ENCODE data around the gene TTLL11.
A peak's percentile ranks its signal among the peaks of the same experiment; 100 is the strongest.
"Not testable (repeated sequence)": the region's sequence is repeated elsewhere in the genome, so short reads cannot be mapped to it uniquely, and the experiment has no call there.

Gene TTLL11

DNA sequence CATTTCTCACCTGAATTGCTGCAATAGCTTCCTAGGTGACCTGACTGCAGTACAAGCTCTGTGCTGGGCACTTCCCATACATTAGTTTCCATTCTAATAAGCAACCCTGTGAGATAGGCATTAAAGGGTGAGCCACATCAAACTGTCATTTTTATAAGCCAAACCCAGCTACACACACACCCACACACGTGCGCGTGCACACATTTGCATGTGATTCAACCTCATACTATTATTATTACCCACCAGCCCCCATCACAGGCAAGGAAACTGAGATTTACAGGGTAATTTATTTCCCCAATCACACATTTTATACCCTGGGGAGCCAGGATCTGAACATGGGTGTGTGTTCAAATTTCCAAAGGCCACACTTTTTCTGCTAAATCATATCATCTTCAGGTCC, 93.6 kb downstream of the TTLL11 start:
- DNase-seq = no peak

DNA sequence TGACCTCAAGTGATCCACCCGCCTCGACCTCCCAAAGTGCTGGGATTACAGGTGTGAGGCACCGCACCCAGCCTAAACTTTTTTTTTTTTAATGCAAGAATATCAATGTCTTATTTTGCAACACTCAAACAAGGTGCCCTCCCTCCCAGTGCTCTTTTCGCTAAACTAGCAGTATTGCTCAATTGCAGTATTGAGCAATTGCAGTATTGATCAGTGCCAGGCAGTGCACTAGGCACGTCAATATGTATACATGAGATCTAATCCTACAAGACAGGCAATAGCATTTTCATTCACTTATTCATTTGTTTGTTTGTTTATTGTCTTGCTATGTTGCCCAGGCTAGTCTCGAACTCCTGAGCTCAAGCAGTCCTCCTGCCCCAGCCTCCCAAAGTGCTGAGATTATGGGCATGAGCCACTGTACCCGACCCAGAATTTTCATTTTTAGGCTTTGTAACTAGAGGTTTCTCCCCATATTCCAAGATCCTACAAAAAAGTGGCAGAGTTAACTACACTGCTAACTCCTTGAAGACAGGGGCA, 94.5 kb downstream of the TTLL11 start:
- DNase-seq = no peak

DNA sequence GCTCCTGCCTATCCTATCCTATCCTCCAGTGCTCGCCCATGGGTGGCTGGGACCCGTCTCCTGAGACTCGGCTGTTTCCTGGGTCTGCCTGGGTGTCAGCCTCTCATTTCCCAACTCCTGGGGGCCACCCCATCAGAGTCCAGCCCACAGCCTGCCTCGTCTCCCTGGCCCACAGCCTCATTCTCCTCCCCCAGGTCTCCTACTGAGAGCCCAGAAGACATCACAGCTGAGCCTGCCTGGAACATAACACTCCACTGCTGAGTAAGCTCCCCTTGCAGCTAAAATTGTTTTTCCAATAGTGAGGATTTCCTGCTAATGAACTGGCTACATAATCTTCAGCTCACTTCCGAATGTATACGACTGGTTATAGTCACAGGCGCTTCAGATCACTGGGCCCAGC, 95.3 kb downstream of the TTLL11 start:
- no peak for DNase-seq

DNA sequence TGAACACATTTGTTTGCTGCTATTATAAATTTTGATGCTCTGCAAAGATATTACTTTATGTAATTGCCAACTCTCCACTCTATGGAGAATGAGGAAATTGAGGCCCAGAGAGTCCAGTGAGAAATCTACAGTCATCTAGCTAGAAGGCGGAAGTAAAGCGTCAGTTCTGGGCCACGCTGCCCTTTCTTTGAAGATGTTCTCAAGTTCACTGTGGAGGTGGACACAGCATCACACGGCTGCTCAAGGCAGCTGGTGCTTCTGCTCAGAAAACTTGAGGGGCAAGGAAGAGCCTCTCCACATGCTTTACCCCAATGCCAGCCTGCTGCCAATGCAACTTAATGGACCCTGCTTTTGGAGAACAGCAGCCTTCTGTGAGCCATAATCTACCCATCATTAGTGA, 96.3 kb downstream of the TTLL11 start:
- DNase-seq = no peak

DNA sequence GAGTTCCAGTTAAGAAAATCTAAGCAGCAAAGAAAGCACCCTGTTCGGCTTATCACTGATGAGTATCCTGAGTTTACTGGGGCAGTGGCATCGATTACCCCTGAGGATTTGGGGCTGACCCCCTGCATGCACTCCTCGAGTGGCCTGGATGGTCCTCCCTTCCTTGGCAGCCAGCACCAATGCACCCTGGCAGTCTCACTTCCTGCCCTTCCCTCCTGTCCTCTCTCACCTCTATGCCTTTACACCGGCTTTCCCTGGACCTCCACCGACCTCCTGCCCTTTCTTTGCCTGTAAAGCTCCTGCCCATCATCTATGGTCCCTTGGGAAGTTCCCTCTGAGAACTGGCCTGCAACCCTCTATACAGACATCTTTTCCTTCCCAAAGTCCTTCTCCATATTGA, 97.1 kb downstream of the TTLL11 start:
- DNase-seq = no peak

DNA sequence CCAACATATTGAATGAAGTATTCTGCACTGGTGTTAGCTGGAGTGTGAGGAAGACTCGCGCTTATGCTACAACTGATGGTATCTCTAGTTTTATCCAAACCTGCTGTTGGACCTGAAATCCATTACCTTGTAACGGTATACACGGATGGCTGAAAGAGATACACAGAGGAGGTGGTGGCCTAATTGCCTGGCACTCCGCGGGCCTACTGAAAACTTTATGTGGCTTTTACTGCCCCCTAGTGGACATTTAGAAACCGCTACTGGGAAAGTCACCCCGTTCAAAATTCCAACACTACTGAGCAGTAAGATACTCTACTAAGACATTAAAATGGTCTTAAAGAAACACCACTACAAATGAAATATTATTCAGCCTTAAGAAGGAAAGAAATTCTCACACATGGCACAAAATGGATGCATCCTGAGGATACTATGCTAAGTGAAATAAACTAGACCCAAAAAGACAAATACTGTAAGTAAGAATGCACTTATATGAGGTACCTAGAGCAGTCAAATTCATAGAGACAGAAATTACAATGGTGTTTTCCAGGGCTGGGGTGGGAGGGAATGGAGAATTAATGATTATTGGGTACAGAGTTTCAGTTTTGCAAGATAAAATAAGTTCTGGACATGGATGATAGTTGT, 100.4 kb downstream of the TTLL11 start:
- DNase-seq = peak; percentile 68 to 89

DNA sequence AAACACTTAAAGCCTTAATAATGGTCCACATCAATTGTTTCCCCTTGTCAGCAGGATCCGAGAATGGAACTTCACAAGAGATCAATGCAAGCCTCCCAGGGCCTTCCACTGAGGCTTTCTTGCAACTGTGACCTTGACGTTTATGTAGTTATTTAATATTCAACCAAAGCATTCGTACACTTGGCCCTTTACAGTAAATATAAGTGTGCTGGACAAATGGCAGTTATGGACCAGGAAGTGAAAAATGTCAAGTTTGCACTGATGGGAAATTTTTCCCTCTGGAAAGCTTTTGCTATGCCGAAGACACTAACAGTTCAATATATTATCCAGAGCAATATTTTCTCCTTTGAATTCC, 101.8 kb downstream of the TTLL11 start:
- DNase-seq = no peak

DNA sequence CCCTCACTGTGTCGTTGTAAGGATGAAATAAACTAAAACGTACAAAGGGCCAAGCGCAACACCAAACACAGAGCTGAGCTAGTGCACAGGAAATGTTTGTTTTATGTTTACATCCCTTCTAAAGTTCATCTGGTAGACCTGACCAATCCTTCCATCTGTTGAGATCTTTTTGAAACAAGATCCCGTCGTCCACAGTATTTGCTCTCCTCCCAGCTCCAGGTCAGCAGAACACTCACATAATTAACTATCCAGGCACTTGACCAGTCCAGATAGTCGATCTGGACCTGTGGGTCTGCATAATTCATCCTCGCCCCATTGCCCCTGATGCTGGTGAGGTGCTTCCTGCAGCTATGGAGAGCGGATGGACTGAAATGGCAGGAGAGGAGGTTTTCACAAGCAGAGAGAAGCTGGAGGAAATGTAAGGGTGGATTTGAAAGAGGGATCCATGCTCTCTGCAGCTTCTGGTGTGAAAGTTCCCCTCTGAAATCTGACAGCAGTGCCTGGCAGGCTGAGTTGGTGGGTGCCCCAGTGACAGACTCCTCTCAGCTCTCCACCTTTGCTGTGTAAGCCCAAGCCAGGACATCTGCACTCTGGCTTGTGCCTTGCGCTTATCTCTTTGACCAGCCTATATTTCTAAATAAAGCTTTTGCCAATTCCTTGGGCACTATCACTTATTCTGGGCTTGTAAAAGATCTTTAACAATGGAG, 102.4 kb downstream of the TTLL11 start:
- no peak for DNase-seq

DNA sequence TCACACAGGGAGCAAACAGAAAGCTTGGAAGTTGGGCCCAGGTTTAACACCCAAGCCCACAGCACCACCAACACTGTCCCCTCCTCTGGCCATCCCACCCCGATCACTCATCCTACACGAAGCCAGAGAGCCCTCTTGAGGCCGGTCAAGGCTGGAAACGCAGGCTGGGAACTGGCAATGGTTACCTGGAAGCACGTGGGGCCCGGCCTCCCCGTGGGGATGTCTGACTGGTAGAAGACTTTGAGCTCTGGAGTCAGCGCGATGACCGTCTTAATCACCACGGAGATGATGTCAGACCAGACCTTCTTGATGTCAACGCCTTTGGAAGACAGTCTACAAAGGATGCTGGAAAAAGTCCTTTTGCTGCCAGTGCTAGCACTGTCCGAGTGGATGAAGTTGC, 104.1 kb downstream of the TTLL11 start:
- peak; percentile 14 to 58 for DNase-seq

DNA sequence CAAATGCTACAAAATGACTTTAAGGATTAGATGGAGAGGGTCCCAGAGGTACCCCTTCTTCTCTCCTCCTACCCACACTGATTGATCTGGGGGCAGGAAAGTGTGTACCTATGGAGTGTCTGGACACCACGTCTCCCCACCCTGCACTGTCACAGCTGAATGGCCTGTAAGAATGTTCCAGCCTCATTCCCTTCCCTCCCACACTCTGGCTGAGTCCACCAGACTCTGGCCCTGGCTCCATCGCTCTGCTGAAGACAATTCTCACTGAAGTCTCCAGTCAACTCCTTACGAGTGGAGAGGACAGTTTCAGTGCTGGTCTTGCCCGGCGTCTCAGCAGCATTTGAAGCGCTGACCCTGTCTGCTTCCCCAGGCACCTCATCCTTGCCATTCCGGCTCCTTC, 105.8 kb downstream of the TTLL11 start:
- no peak for DNase-seq

DNA sequence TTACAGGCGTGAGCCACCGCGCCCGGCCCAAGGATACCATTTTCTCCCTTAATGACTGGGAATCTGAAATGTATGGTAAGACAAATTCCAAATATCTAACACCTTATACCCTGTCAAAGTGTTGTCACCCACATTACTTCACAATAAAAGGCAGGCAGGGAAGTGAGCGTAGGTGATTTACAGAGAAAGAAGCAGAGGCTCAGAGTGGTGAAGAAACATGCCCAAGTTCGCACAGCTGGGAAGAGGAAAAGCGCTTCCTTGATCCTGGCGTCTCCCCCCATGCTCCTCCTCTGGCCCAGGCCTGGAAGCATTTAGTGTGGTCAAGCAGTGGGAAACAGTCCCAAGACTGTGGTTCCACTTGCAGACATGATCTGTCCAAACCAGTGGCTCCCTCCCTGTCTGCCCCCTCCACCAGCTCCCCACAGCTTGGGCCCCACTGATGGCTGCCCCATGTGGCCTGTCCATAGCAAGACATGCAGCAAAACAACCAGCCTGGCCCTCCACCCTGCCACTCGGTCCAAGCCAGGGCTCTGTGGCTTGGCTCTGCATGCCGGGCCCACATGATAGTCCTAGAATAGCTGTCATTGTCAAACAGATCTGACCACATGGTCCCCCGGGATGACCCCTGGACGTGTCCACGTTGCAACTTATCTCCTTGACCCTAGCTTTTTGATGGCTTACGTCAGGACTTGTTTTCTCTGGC, 107.2 kb downstream of the TTLL11 start:
- no peak for DNase-seq

DNA sequence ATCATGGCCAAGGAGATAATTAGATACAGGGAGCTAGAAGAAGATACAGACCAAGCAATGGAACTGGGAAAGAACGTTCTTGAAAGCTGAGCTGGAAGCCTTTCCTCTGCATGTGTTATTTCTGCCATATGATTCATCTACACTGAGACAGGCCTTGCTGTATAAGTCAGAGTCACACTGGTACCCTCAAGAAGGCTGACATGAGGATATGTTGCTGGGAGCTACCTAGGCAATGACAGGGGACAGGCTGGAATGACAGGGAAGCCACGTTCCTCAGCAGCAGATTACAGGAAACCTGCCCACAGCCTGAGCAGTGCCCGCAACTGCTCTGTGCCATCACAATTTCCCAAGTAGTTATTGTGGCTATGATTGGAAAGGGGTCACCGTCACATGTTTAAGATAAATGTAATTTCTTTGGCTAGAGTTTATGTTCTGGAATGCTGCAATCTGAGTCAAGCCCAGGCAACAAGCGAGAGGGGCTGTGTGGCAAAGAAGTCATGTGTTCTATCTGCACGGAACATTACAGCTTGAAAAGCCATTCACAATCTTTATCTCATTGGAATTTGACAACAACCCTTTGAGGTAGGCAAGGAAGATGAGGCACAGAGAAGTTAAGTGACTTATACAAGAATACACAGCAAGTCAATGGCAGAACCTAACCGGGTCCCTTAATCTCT, 108.2 kb downstream of the TTLL11 start:
- no peak for DNase-seq

DNA sequence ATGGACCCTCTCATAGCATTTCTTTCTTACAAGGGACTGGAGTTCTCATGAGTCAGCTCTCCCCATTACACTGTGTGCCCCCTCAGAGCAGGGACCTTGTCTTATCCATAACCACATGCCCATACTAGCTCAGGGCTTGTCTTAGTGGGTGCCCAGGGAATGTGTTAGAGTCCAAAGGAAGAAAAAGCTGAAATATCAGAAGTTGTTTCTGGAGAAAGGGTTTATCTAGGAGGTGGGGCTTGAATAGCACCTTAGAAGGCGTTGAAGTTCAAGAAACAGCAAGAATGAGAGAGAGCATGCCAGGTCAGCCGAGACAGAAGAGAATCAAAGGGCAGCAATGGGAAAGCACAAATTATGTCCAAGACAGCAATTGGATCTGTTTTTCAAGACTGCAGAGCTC, 109.4 kb downstream of the TTLL11 start:
- DNase-seq = no peak

DNA sequence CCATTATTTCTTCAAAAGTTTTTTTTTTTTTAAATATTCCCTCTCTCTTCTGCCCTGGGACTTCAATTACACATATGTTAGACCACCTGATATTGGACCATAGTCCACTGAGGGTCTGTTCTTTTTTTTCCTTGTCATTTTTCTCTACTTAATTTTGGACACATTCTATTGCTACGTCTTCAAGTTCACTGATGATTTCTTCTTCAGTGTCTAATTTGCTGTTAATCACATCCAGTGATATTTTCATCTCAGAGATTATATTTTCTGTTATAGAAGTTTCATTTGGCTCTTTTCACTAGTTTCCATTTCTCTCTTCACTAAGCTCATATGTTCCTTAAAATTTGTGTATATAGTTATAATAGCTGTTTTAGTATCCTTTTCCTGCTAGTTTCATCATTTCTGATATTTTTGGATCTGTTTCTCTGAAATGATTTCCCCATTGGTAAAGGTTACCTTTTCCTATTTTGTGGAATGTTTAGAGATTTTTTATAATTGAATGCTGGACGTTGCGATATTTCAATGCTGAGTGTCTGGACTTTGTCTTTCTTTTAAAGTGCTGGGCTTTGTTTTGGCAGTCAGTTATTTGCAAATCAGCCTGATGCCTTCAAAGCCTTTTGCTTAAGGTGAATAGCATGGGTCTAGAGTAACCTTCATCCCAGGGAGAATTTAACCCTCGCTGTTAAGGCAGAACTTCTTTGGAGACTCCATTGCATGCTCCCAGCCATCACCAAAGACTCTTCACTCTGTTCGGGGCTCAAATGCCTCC, 111.8 kb downstream of the TTLL11 start:
- no peak for DNase-seq

DNA sequence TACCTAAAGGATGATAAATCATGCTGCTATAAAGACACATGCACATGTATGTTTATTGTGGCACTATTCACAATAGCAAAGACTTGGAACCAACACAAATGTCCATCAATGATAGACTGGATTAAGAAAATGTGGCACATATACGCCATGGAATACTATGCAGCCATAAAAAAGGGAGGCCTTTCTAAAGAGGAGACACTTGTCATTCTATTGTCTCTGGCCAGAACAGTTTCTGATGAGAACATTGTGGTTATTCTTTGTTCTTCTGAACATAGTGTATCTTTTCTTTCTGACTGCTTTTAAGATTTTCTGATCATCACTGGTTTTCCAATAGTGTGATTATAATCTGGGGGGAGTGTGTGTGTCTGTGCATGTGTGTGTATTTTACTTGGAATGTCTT, 112.4 kb downstream of the TTLL11 start:
- not testable (repeated sequence) for DNase-seq

DNA sequence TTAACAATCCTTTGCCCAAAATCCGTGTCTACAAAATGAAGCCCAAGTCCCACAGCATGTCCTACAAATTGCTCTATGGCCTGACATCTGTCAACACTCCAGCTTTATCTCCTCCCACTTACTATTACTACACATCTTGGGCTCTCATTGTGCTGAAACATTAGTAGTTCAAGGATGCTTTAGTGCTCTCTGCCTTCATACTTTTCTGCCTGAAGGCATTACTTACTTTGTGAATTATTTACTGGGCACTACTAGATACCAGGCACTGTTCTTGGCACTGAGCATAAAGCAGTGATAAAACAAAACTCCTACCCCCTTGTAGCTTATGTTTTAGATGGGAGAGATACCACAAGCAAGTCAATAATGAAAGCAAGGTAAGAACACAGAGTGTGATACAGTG, 113.4 kb downstream of the TTLL11 start:
- peak in 1 of 2 experiments; percentile 37 for DNase-seq

DNA sequence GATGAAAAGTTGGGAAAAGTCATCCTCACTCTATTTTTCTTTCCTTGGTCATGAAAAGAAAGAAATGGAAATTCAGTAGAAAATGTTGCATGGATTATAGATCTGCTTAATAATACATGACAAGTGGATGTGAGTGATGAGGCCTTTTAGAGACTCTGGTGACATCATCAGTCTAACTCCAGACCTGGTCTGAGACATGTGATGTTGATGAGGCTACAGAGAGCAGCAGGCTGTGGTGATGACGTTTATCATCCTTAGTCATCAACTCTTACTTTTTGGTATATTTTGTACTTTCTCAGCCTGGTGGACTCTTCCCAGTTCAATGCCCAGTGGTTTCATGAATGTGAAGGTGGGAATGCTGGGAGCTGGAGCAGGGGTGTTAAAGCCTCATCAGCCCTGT, 116.4 kb downstream of the TTLL11 start:
- DNase-seq = no peak

DNA sequence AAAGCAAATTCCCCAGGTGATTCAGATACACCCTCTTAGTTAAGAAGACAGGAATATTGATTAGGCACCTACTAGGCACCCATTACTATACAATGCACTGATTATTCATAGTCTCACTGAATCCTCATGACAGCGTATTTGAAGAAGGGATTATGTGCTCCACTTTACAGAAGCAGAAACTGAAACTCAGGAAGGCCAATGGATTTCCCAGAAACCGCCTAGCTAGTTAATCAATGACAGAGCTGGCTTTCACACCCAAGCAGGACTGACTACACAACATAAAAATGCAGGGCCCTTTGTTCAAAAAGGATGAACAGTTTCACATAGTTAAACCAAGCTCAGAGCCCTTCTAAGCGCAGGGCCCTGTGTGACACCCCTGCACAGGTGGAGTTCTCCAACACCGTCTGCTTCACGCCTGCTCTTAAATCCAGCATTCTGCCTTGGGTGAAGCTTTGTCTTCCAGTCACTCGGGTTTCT, 117.3 kb downstream of the TTLL11 start:
- DNase-seq = no peak

DNA sequence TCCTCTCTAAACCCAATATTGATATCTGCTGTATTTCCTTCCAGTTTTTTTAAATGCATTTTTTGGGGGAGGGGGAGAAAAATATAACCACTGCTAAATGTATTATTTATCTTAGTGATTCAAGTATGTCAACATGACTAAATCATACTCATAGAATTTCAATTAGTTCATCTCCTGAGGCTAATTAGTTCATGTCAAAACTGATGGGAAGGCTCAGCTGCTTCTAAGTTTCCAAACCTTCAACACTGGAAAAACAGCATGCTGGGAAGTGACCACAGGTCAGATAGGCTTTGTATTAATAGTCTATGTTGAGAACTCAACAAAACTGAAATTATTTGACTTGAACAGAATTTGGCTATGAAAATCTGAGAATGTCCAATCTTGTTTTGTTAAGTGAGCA, 118.7 kb downstream of the TTLL11 start:
- DNase-seq = no peak

DNA sequence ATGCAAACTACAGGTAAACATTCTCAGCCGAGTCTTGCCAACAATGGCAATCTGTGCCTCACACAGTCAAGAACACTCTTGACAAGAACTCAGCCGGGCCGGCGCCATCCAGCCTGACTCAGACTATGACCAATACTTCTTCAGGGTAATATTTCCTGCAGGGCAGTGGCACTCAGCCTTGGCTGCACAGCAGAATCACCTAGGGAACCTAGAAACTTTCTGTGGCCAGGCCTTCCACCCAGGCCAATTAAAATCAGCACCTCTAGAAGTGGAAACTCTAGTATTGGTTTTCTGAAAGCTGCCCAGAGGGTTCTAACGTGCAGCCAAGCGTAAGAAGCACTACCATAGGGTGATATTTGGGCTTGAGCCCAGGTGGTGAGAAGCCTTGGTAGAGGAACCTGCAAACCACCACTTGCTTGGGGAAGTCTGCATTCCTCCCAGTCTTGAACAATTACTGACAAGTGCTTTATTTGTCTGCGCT, 120.6 kb downstream of the TTLL11 start:
- DNase-seq = no peak

DNA sequence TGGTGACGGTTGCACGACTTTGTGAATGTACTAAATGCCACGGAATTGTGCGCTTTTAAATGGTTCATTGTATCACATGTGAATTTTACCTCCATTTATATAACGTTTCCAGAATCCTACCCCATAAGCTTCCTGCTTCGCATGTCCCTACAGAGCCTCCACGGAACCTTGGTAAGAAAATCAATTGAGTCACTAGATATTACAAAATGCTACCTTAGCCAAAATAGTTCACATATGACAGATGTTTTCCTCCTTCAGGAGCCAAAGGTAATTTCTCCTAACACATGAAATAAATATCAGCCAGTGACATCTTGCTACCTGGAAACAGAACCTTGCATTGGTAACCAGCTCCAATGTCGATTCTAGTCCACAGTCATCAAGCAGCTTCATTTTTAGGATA, 125.1 kb downstream of the TTLL11 start:
- no peak for DNase-seq

DNA sequence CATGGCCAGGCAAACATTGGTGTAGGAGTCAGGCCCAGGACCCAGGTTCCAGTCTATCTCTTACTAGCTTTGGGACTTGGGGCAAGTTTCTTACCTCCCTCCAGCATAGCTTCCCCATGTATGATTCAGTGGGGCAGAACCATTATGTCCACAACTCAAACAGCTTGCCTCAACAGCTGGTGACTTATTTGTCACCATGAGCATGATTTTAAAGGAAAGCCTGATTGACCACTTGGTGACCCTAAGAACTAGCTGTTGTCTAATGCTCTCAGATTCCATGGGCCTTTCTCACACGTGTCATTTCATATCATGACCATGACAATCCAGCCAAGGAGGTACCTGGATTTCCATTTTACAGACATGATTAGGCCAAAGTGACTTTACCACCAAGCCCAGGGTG, 126.4 kb downstream of the TTLL11 start:
- no peak for DNase-seq

Data from NCI-H524 (cell line).